ENCODE results near the gene DPM2.

The DPM2 gene

DNA sequence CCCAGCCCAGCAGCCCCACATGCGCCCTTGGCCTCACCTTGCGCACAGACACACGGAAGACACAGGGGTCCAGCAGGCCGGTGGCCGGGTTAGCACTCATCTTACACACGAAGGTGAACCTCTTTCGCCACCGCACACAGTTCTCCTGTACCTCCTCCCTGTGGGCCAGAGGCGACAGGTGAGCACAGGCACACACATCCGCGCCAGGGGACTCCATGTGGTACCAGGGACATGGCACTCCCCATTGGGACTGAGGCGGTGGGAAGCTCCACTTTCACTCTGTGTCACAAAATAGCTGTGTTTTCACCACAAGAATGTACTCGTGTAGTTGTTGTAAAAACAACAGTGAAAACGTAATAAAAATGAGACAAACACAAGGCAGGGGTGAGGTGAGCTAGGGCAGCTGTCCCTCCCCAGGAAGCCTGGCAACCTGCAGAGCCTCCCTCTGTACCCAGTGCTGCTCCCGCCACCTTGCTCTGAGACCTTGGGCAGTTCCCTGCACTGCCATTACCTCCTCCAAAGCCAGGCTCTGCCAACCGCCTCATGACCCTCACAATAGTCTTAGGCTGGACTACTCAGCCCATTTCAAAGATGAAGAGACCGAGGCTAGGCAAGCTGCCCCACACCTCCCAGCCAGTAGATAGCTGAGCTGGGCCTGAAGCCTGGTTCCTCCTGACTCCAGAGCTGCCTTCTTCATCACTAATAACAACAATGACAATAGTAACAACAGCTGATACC, 16.3 kb upstream of the DPM2 start:
- peak; percentile 30 for DNase-seq

DNA sequence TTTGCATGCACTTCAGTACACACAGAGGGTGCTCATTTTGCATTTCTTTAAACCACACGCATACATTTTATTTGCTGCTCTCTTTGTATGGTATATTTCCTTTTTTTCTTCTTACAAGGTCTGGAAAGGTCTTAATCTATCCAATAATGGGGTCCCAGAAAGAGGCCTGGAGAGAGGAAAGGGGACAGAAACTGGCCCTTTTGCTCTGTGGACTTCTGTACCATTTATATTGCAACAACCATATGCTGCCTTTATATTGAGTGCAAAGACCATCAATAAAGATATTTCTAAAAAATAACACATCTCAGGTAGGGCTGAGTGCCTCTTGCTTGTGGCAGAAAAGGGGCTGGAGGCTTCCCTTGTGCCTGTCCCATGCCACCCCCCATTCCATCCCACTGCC, 15.5 kb upstream of the DPM2 start:
- no peak for DNase-seq

DNA sequence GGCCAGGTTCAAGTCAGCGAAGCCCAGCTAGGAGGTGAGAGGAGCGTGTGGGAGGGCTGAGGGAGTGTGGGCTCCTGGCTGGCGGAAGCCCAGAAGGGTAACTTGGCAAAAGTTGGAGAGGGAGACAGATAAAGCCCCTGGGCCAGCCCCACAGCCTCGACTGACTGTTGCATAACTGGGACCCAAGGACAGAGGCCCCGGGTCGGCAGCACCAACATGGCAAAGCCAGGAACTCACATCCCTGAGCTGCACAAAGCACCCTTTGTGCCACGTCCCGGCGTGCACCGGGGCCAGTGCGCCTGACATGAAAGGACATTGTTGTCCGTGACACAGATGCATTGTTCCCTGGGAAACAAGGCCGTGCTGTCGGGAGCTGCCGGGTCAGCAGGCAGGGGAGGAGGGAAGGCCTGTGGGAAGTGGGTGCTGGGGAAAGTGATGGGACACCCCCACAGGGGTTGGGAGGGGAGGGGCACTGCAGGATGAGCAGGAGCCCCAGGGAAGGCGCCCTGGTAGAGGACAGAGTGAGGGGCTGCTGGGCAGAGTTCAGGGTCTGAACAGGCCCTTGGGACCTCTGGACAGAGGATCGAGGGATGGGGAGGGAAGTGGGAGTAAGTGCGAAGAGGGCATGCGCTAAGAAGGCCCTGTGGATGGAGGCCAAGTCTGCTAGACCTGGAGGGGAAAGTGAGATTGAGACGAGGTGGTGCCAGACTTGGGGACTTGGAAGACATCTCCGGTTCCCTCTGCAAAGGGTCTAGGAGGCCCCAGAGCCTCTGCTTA, 13.0 kb upstream of the DPM2 start:
- no peak for DNase-seq

DNA sequence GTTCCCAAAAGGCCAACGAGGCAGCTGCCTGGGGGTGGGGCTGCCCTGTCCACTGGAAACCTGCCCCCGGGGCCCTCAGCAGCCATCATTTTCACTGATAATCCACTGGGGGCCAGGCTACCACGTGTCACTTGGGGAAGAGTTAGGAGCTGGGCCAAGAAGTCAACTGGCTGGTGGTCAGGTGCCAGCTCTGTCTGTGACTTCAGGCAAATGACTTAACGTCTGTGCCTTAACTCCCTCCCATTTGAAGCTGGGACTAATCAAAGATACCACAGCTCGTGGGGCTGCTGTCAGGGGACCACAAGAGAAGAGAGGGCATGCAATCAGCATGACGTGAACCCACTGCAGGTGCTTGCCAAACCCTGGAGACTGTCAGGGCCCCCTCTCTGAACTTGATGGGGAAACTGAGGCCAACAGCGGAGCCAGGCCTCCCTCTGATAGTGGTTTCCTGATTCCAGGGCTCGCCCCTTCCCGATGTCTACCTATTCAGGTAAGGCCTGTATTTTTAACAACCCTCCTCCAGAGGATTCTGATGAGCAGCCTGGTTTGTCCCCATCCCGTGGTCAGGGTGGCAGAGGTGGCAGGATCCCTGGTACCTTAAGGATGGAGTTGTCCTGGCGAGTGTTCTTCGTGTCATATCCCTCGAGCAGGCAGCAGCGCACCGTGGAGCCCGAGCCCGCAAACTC, 12.3 kb upstream of the DPM2 start:
- no peak for DNase-seq

DNA sequence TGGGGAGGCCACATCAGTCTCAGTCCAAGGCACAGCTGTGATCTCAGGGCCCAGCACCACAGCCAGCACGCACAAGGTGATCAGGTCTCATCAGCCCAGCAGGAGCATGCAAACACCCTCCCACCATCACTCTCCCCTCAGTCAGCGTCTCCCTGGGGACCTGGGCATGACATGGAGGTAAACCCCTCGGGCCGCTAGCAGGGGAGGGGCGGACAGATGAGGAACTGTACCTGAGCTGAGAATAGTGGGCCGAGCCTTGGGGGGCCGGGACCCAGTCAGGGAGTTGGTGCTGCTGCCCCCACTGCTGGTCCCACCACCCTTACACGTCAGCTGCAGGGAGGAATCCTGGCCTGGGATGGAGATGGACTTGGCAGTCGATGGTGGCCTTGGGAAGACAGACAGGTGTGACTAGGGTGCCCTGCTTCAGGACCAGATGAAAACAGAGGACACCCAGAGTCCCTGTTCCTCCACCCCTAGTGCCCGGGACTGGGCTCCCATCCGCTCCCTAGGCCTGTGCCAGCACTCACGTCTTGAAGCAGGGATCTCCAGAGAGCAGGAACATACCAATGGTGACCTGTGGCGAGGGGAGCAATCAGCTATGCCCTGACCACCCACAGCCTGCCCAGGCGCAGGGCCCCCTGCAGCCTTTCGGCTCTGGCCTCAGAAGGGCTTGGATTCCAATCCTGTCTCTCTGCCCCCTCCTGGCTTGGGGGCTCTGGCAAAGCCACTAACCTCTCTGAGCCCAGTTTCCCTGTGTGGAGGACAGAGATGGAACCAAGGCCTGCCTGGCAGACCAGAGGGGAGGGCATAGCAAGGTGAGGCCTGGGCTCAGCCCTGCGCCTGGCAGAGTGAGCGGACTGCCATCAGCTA, 10.4 kb upstream of the DPM2 start:
- DNase-seq: no peak

DNA sequence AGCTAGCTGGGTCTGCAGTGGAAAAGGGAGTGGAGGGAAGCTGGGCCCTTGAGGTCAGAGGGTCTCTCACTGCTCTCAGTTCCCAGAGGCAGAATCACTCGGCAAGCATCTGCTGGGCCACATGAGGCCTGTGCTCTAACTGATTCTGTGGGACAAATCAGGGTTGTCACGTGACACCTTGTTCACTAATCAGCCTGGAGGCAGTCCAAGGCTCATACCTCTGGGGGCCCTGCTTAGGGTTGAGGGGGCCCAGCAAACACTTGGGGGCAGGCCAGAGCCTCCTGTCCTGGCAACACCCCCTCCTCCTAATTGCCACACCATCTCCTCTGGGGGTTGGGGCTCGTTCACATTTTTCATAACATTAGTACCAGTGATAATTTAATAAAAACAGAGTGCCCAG, 9.1 kb upstream of the DPM2 start:
- no peak for DNase-seq

DNA sequence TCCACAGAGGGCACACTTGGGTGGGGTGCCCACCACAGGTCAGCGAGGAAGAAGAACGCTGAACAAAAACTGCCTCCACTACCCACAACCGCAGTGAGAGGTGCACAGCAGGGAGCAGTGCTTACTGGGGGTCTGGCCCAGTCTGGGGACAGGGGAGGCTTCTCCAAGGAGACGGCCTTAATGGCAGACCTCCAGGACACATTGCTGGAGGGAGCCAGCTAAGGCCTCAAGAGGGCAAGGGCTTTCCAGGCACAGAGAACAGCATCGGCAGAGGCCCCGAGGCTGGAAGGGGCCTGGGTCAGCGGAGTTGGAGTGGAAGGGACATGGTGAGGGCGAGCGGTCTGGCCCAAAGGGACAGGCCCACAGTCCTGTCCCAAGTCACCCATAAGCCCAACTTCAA, 8.3 kb upstream of the DPM2 start:
- DNase-seq: no peak

DNA sequence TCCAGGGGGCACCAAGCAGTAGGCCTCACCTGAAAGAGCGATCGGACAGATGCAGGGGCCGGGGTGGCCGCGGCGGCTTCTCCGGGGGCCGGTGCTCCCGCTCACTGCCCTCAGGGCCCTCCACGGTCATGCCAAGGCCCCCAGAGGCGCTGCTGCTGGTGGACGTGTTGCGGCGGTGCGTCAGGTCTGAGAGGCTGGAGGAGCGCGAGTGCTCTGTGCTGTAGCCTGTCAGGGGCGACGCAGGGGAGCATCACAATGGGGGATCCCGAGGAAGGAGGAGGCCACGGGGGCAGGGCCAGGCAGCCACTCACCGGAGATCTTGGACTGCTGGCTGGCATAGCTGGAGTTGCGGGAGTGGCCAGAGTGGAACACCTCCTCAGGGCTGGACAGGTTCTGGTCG, 7.7 kb upstream of the DPM2 start:
- no peak for DNase-seq

DNA sequence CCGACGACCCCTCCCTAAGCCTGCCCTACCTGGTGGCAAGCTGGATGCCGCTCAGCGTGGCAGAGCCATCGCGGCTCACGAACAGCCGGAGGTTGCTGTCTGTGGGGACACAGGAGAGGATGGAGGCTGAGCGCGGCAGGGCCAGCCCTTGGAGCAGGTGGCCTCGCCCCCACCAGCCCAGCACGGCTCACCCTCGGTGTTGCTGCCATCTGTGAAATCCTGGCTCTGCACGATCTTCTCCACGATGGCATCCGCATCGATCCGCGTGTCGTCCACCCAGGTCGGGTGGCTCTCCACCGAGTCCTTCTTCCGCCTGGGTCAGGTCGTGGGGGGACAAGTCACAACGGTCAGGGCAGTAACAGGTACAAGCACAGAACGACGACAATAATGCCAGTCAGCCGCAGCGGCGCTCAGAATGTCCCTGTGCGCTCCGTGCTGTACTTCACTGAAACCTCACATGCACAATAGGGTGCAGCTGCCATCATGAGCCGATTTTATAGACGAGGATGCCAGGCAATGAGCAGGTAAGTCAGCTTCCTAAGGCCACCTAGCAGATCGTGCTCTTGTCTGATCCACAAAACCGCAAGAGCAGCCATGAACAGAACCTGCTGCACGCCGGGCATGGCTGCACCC, 7.0 kb upstream of the DPM2 start:
- DNase-seq: no peak

DNA sequence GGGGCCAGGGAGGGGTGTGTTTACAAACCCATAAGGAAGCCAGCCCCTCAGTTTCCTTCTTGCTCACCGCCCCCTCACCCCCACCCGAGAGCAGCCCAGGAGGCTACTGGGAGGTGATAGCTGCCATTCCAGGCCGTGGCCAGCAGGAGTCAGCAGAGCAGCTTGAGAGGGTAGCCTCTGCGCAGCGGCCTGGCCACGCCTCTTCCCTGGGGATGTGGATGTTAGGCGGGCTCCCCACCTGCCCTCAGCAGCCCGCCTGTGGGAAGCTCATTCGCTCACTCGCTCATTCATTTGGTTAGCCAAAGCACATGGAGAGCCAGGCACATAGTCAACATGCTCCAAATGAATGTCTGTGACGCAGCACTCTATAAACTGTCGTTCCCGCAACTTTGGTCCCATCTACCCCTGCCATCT, 6.1 kb upstream of the DPM2 start:
- DNase-seq: peak; percentile 82

DNA sequence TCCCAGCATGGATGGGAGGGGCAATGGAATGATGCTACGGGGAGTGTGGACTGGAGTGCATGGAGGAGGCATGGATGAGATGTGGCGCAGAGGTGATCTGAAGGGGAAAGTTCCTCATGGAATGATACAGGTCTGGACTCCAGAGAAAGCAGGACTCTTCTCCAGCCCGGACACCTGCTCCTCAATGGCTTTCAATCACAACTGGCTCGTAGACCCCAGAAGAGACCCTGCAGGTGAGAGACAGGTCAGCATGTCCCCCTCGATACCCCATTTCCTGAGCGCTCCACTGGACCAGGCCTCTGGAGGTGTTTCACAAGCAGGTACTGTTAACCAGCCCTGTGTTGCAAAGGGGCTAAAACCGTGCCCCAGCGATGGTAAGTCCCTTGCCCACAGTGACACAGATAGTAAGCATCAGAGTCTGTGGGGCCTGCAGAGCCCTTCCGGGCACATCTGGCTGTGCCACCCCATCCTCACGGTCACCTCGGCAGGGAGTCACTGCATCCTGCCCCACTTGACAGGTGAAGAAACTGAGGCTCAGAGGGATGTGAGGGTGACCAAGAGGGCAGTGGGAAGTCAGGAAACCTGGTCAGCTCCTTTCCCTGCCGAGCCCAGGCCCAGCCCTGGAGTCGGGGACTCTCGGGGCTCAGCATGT, 5.5 kb upstream of the DPM2 start:
- DNase-seq: no peak

DNA sequence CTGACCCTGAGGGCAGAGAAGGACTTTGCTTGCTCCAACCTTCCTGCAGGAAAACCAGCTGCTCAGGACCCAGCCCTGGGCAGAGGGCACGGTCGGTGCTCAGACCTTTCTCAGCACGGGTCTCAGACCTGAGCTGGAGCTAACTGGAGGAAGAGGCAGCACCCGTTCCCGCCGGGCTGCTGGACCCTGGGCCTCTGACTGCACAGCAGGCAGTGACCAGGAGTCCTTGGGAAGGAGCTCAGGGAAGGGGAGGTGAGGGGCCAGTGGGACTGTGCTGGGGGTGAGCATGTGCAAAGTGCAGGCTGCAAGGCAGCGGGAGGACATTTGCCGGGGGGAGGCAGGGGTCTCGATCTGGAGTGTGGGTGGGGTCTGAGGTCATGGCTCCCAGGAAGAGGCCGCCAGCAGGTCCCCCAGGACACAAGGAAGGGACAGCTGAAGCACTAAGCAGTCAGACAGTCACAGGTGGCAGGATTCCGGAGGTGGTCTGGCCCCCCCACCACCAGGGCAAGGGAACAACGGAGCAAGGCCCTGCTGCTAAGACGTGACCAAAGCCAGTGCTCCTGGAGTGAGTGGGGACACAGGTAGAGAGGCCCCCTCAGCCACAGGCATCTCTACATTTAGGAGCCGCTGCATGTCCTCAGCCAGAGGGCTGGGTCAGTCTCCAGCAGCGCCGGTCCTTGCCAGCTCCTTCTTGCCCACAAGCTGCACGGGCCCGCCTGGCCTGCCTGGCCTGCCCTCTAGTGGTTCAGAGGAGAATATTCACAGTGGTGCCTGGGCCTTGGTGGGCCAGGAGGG, 4.8 kb upstream of the DPM2 start:
- DNase-seq: peak; percentile 49

DNA sequence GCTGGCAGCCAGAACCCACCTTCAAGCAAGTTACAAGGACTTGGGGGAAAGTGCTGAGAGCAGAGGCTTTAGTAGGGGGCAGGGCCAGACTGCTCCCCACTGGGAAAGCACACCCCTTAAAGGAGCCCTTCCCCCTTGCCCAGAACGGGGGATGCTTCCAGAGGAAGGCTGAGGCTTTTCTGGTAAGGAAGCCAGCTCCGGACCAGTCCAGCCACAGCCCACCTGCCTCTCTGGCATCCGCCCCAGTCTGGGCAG, 4.2 kb upstream of the DPM2 start:
- DNase-seq: no peak

DNA sequence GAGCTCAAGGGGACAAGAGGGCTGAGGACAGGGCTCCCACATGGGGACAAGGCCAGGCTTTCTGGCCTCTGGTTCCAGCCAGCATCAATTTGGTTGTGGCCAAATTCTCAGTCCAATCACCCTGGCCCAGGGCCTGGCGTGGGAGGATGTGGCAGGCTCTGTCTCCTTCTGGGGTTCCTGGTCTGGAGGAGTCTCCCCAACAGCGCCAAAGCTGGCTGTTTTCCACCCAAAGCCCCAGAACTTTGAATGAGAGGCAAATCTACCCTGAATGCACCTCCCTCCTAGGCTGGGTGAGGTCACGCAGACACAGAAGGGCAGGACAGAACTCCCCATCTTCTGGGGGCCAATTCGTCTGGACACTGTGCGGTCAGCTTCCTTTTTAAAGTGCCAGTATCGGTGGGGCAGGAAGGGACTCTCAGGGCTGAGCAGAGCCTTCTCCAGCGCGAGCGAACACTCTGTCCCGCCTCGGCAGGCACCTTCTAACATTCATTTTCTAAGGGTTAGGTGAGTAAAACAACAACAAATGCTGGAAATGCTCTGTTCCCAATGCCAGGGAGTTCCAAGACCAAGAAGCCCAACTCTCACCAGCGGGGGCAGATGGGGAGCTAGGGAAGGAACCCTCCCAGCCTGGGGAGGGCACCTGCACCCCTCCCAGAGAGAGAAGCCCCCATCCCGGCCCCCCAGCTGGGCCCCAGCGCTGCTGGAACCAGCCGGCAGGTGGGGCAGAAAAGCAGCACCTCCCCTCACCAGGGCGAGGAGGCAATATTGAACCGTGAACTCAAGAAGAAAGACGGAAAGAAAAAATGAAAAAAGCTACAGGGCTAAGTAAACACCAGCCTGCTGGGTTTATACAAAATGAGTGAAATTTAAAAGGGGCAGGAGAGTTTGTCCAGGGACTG, 3.7 kb upstream of the DPM2 start:
- DNase-seq: no peak

DNA sequence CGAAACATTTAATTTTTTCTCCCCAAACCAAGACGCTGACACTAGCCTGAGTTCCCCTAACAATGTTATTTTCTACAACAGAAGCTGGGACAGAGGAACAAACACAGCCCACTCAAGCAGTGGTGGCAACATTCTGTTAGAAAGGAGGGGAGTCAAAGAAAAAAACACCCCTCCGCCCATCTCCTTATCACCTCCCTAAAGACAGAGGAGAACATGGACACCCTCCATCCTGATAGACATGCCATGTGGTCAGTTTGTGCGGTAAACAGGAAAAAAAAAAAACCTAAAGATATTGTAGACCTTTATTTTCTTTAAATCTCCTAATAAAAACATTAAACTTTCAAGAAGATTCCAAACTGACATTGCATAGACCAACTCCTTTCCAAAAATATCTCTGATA, 2.9 kb upstream of the DPM2 start:
- DNase-seq: no peak

DNA sequence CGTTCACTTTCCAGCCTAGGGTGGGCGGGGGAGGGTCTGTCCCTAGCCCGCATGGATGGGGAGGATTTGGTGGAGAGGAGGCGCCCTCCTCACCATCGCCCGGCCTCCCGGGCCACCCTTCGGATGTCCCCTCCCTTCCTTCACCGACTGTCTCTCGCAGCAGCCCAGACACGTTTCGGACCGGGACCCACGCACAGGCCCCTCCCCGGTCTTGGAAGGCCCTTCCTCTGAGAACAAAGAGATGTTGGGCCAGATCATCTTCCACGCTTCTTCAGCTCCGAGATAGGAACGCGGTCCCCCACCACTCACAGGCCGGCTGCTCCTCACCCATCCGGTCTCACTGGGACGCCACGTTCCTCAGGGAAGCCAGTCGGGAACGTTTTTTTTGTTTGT, 640 bp upstream of the DPM2 start:
- no peak for DNase-seq

DNA sequence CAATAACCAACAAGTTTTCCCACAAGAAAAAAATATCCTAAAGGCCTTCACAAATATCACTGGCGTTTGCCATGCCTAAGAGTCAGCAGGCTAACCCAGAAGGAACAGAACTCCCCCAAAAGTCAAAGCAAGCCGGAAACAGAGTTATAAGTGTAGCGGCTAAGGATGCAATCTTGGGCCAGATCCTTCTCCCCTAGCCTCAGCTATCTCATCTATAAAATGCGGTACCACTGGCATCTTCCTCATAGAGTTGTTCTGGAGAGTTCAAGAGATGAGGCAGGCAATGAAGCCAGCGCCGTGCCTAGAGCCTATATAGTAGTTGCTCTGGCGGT, 632 bp downstream of the DPM2 start:
- no peak for DNase-seq

DNA sequence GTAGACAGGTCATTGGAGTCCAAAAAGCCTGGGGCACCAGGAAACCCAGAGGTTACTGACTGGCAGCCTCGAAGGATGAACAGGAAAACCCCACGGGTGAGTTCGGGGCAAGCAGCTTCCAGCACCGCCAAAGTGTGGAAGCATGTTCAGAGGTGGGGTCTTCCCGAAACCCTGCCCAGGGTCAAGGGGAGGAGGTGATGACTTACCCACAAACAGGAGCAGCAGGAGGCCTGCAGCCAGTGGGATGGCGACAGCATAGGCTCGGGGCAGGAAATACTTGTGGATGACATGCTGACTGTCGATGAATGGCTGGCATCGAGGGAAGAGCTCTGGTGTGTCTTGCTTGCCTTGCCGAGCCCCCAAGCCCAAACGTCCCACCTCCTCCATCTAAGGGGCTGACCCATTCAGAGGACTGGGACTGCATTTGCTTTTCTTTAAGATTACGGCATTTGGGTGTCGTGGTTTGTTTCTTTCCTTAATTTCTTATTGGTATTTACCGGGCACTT, 1.3 kb downstream of the DPM2 start:
- DNase-seq: no peak

DNA sequence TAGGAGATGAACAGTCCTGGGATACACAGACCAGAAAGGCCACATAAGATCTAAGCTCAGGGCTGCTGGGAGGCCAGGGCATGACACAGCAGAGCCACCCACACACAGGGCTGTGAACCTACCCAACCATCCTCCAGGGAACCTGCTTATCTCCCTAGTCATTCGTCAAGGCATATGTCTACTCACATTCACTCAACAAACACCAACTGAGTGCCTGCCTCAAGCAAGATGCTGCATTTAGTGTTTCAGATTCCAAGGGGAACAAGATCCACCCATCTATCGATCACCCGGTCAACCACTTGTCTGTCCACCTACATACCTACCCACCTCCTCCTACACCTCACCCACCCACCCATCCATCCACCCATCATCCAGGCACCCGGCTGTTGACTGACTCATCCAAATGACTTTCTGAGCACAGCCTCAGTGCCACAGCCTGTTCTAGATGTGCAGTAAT, 1.9 kb downstream of the DPM2 start:
- DNase-seq: no peak

DNA sequence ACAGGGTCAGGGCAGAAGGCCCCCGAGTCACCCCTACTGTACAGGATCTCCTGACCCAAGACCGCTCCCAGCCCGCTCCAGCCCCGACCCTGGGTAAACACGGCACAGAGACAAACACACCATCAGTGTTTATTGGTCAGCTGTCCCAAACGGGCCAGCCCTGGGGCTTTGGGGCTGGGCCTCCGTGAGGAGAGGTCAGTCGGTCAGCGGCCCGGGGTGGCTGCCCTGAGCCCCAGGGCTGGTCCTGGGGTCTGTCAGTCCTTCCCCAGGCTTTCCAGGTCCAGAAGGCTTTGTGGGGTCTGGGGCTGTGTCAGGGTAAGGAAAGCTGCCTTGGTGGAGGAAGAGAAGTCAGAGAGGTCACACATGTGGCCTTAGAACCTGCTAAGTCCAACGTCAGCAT, 2.7 kb downstream of the DPM2 start:
- no peak for DNase-seq
